ENCODE data around the gene PACRG. TPM values are rescaled to one million over a fixed set of nuclear protein-coding genes. Genes with fewer than 3 reads are reported as not detected.

Gene PACRG
- total and polyA plus RNA-seq, 2 of the 4 experiments (the other 2 are of a cell fraction): not detected

- in situ Hi-C loops (cut with MboI; ENCODE audit: low sequenced_read_pairs) (no loop called here), intact Hi-C loops (cut with micrococcal nuclease) (no loop called here), dilution Hi-C loops (cut with HindIII; ENCODE audit: low sequenced_read_pairs, unreplicated experiment) (no loop called here)
- no peaks in the 10 kb centered on the region for H3K79me1 ChIP-seq (ENCODE audit: low read depth in 1 of 2, low read length in 2 of 2)
- no peak overlapping the region for H3K56ac ChIP-seq (ENCODE audit: extremely low read depth, insufficient read depth, low read length)
- ChIA-PET CTCF (no interaction called here), POLR2A (ENCODE audit: unreplicated experiment) (no interaction called here)
- no peak for TF ChIP-seq BHLHE40 (IDR thresholded peaks at IDR 0.05; ENCODE audit: low read depth, low read length)
- no peak for TF ChIP-seq FOS (IDR thresholded peaks at IDR 0.05; ENCODE audit: low read depth, low read length)
- no peak for TF ChIP-seq RFX5 (IDR thresholded peaks at IDR 0.05; ENCODE audit: low read depth, low read length)
- TF ChIP-seq POLR2A (IDR thresholded peaks at IDR 0.05; ENCODE audit: low read depth, low read length): no peak
- no peak for TF ChIP-seq CEBPB (IDR thresholded peaks at IDR 0.05; ENCODE audit: low read depth, low read length)
- TF ChIP-seq MAFK (IDR thresholded peaks at IDR 0.05; ENCODE audit: low read depth, low read length): no peak
- TF ChIP-seq RCOR1 (IDR thresholded peaks at IDR 0.05; ENCODE audit: insufficient replicate concordance, low read length): no peak
- TF ChIP-seq CHD1 (IDR thresholded peaks at IDR 0.05; ENCODE audit: low read depth, low read length): no peak
- no peak for TF ChIP-seq SMC3 (IDR thresholded peaks at IDR 0.05; ENCODE audit: low read depth, low read length)
- TF ChIP-seq ELK1 (IDR thresholded peaks at IDR 0.05; ENCODE audit: borderline replicate concordance, low read depth, low read length): no peak
- no peak for TF ChIP-seq CTCF (conservative IDR thresholded peaks at IDR 0.05; ENCODE audit: low read depth, low read length)
- TF ChIP-seq NFE2L2 (IDR thresholded peaks at IDR 0.05; ENCODE audit: low read depth, low read length): no peak
- H3K9ac ChIP-seq (ENCODE audit: low read depth, low read length): no peak overlapping the region
- H3K14ac ChIP-seq (replicated peaks; ENCODE audit: low read depth, low read length): no peak overlapping the region
- H3K27me3 ChIP-seq (ENCODE audit: control insufficient read depth, insufficient read depth, low read length): no peaks in the 10 kb centered on the region
- peaks cover 2% of the 10 kb centered on the region; the same call in 1 of the 2 replicates for H3K9me3 ChIP-seq (ENCODE audit: control insufficient read depth, insufficient read depth, low read length)
- H4K20me1 ChIP-seq (ENCODE audit: insufficient read depth, low read length): no peaks in the 10 kb centered on the region
- H2BK15ac ChIP-seq (ENCODE audit: low read depth, low read length): no peak overlapping the region
- H4K5ac ChIP-seq (ENCODE audit: low read depth, low read length): no peak overlapping the region
- no peak overlapping the region for H4K8ac ChIP-seq (ENCODE audit: low read depth in 2 of 2, low read length in 2 of 2)
- no peak overlapping the region for H2BK20ac ChIP-seq (ENCODE audit: low read depth, low read length)
- no peak overlapping the region for H2AFZ ChIP-seq (replicated peaks; ENCODE audit: low read length, poor library complexity)
- no peak overlapping the region for H2BK5ac ChIP-seq (ENCODE audit: low read depth, low read length, poor library complexity, severe bottlenecking)
- no peak overlapping the region for H3K23ac ChIP-seq (ENCODE audit: low read depth, low read length)
- no CpG with 5 or more reads among the region's 4 CpGs for WGBS, 2 experiments (ENCODE audit: extremely low coverage in 2 of 2, insufficient read length in 1 of 2)
- H3K9me1 ChIP-seq (ENCODE audit: insufficient read depth, low read length): no peaks in the 10 kb centered on the region
- H3K4me1 ChIP-seq (ENCODE audit: control insufficient read depth, insufficient read depth, low read length): no peaks in the 10 kb centered on the region
- no peak overlapping the region for H3K27ac ChIP-seq (ENCODE audit: insufficient read depth, low read length)
- no peaks in the 10 kb centered on the region for H3K36me3 ChIP-seq (ENCODE audit: control insufficient read depth, insufficient read depth, low read length)
- H3K18ac ChIP-seq (ENCODE audit: low read depth, low read length): no peak overlapping the region
- H3K4me2 ChIP-seq (ENCODE audit: low read depth, low read length): no peak overlapping the region
- H3K4ac ChIP-seq (ENCODE audit: low read depth, low read length): no peak overlapping the region
- H2BK120ac ChIP-seq (ENCODE audit: low read depth, low read length): no peak overlapping the region
- no peak for DNase-seq
- H2AK5ac ChIP-seq (ENCODE audit: low read depth, low read length): no peak overlapping the region
- no peak overlapping the region for H3K4me3 ChIP-seq (ENCODE audit: insufficient read depth, low read depth, low read length)
- H4K91ac ChIP-seq (ENCODE audit: insufficient read depth, low read depth, low read length): no peak overlapping the region
- no TSS peak for BruUV-seq (replicated peaks)
- ATAC-seq (ENCODE audit: low read depth): no peak
- no peak overlapping the region for H2AK9ac ChIP-seq (replicated peaks; ENCODE audit: low read depth, low read length, poor library complexity)
Observed at GRCh38 chr6:162683135-162683534, 44.6 kb upstream of the PACRG start.
